ELF-1 (cell line): Measurements from ENCODE around the gene AGO1.
A peak's percentile ranks its signal among the peaks of the same experiment; 100 is the strongest.
"Not testable (repeated sequence)": the region's sequence is repeated elsewhere in the genome, so short reads cannot be mapped to it uniquely, and the experiment has no call there.

ENCODE experiments used
- DNase-seq: peaks from one replicate; pipeline ENCODE4 v3.0.0-alpha.2; 2016; ENCODE audit warnings: low read depth, low spot score

The AGO1 gene

DNA sequence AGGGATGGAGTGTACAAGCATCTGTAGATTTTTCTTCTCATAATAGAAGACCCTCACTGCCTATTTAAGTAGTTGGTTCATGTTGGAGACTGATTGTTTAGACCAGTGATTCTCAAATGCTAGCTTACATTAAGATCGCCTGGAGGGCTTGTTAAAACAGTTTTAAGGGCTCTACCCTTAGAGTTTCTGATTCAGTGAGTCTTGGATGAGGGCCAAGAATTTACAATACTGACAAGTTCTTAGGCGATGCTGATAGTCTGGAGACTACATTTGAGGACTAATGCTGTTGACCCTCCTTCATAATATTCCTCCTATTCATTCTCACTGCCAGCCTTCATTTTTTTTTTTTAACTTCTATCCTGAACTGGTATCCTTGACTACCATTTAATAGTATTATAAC is 32.7 kb downstream of the AGO1 start:
- DNase-seq: no peak

DNA sequence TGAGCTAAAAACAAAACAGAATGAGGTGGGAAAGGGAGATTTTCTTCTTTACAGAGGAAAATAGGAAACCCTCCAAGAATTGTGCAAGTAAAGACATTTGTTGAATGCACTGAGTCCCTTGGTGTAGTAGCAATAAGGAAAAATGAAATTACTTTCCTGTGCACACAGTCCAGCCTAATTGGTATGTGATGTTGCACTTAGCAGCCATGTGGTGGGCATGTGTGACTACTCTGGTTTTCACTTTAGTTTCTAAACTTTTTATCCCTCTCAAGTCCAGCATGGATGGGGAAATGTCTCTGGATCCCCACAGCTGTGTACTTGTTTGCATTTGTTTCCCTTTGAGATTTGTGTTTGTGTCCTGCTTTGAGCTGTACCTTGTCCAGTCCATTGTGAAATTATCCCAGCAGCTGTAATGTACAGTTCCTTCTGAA is 40.8 kb downstream of the AGO1 start:
- no peak for DNase-seq

DNA sequence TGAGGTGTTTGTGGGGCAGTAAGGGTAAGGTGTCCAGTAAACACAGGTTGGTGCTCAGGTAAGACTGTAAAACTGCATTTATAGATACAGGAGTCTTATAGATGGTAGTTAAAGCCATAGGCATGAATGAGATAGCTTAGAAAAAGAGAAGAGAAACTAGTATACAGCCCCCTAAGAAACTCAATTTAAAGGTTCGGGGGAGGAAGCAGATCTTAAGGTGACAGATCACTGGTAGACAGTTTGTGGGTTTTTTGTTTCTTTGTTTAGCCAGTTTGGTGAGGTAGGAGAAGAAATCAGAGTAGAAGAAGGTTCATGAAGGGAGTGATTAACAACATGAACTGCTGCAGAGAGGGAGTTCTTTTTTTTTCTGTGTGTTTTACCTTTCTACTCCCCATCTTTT is 41.8 kb downstream of the AGO1 start:
- no peak for DNase-seq

DNA sequence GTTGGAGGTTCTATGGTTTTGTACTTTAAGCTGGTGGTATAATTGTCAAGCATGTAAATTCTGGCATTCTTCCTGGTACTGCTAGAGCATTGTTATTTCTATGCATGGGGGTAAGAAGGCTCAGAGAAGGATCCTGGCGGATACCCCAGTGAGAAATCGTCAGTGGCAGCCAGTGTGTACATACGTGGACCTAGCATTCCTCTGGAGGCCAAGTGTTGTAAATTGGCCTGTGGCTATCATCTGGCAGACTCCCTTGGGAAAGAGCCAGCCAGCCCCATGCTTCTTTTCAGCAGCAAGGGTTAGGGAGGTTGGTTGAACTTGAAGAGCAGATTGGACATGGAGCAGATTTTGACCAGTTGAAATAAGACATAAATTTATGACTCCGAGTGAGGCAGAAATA is 42.7 kb downstream of the AGO1 start:
- no peak for DNase-seq

DNA sequence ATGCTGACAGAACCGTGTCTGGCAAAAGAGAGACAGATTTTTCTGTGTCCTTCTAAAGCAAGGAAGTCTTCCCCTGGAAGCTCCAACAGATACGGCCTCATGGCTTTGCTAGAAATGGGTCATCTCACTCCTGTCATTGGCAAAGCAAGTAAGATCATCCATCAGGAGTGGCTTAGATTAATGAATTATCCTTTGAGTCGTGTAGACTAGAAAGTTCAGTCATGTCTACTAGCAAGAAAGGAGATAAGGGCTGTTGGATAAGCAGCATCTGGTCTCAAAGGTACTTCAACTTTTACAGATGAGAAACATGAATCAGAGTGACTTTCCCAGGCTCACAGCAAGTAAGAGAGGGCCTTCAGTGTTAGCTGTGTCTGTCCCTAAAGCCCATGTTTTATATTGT is 44.5 kb downstream of the AGO1 start:
- no peak for DNase-seq

DNA sequence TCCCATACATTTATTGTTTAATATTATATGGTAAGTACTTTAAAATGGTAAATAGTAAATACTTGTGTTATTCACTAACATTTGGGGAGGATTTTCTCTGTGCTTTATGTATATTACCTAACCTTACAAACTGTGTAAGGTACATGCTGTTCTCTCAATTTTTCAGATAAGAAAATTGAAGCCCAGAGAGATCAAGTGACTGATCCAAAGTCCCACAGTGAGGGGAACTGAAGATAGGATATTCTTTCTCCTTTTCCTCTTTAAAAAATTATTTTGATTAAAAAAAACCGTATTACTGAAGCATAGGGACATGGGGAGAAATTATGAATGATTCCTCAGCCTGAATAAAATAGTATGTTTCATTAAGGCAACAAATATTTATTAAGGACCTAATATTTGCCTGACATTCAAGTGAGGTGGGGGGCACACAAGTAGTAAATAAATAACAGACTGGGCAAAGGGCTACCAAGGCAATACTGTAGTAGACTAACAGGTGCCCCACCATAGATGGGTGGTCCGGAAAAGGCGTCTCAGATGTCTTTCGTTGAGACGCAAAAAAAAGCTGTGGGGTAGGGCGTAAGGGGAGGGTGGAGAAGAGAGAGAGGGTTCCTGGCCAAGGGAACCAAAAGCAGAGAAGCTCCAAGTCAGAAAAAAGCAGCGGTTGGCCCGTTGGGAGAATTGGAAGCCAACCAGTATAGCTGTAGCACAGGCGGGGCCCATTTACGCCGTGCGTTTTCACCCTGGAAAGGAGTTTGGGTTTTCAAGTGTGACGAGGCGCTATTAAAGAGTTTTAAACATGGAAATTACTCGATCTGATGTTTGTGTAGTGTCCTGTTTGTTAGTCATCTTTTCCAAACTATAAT is 47.0 kb downstream of the AGO1 start:
- DNase-seq: peak; percentile 79

DNA sequence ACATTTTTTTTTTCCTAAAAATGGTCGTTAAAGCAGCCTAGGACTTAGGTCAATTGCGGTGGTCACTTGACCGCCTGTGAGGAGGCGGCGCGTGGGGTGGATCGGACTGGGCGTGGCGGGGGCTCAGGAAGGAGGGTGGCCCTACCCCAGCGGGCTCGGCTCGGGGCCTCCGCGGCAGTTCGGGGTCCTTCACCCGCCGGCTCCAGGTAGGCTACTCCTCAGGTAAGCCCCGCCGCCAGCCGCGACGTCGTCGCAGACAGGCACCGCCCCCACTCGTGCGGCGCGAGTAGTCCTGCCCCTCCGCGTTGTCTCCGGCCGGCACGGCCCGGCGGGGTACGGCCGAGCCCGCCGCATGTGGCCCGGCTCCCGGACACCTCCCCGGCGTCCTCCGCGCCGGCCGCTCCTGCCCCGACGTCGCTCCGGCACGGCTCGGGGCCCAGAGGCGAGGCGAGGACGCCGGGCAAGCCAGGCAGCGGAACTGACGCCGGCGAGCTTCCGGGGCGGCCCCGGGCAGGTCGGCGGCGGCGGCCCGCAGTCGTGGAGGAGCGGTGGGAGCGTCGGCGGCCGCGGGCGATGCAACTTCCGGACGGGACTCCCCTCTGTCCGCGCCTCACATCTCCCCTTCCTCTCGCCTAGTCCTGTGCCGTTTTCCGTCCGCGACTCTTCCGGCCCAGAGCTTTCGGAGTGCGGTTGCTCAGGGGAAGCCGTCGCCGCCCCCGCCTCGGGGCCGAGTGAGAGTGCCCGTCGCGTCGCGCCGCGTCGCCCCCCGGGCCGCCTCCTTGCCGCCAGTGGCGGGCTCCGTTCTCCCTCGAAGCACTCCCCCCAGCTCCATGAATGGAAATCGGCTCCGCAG is 47.8 kb downstream of the AGO1 start, which contains the start of gene AGO3:
Gene AGO3 (plus strand): TSS at position 513 of the 853 bp plus-strand sequence. CDS start 322 bp downstream, at position 835.
- DNase-seq: peak; percentile 92

DNA sequence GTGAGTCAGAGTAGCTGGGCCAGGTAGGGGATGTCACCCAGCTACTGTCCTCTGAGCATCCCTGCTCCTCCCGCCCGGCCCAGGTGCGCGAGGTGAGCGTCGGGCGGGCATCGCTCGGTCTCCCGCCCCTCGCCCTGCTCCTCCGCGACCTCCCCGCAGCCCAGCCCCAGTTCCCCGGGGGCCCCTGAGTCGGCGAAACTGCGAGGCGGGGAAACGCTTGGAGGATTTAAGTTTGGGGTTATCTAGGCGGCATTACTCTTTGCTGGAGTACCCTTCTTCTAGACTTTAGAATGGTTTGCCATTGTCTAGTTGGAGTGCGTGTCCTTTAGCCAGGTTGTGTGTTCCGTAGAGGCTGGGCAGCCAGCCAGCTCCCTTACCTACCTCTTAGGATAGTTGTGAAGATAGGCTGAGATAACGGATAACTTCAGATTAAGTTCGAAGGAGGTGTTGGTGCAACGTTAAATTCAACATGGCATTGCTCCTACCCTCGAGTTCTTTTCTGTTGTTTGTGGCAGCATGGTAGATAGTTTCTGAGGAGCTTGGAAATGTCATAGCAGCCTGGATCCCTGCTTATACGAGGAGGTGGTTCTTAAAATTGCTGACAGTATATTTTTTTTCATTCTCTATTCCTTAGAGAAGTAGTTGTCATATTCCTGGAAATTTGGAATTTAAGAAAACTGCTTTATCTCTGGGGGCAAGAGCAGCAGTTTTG is 48.6 kb downstream of the AGO1 start:
- no peak for DNase-seq

DNA sequence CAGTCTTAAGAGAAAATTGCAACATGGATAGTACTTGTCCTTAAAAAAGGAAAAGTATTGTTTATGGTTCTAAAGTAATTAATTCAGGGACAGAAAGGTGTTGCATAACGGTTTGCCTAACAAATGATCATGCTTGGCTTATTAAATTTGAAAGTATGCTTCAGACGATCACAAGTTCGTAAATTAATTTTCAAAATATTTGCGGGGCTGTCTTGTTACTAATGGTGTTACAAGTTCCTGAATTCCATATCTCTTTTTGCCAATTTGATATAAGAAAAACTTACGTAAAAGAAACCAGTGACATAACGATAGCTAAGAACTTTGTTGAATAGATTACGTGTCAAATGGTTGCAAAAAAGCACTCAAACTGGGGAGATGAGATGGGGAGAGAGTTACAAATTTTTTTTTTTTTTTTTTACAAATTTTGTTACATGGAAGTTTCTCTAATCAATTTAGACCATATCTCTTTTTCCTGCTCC is 49.2 kb downstream of the AGO1 start:
- no peak for DNase-seq

DNA sequence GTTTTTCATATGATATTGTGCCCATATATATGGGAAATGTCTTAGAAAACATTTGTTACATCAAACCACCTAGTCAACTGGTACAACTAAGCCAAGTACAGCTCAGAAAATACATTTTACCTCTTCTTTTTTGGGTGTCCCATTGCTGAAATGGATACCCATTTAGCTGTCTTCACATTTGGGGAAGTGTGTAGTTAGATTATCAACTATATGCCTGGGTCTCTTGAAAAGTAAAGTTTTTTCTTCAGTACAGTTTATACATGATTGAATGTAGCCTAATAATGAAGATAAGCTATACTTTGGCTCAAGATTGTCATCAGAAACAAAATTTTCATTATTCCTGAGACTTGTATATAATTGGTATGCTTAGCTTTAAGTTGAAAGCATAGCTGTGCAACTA is 49.9 kb downstream of the AGO1 start:
- DNase-seq: no peak

DNA sequence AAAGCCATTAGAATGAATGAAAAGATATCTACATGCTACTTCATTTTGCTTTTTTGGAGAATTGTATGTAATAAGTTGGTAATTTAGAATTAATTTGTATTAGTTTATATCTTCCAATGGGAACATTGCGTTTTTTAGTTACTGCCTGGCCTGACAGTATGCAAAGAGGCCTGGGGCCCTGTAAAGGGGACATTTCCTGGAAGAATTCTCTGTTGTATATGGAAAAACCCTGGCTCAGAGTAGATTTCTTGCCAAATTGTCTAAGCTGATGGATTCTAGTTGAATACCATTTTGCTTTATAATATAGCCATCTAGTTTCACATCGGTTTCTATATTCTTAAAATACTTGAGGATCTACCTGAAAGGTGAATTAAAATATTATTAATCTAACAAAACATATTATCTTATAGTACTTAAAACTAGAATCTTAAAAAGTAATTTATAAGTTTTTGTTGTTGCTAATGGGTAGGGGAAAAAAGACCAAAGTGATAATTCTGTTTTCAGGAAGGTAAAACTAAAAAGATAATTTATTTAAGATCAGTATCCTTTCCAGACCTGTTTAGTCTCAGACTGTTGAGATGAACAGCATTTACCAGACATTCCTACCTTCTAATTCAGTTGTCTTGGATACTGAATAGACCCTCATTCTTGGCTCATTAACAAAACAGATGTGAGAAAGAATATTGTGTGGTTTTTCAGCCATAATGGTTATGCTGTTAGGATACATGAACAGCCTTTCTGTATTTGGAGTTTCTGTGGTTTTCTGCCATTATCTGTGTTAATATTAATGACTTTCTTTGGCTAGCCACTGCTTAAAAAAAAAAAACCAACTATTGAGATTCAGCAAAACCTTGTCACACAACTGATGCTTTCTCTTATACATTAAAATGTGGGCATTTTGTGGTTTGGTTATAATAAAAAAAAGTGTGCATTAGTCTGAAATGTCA is 52.7 kb downstream of the AGO1 start:
- no peak for DNase-seq

DNA sequence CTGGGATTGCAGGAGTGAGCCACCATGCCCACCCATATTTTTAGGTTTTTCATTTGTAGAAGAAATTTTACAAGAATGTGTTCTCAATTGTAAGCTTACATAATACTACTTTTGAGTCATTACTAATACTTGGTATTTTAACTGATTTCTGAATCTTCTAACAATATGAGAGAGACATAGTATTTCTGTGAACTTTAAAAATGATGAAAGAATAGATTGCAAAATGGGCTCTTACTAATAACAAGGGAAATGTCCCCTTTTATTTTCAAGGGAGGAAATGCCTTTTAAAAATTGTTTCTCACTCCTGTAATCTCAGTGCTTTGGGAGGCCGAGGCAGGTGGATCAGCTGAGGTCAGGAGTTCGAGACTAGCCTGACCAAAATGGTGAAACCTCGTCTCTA is 53.8 kb downstream of the AGO1 start:
- no peak for DNase-seq

DNA sequence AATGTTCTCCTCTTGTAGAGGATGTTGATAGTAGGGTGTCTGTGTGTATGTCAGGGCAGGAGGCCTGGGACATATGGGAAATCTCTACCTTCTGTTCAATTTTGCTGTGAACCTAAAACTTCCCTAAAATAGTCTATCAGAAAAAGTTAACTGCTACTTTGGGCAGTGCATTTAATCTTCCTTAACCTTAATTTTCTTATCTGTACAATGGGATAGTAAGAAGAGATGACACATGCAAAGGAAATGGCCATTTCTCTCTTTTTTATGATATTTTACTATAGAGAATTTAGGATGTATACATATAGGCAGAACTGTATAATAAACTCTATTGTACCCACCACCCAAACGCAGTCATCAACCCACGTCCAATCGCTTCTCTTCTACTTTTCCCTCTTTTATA is 56.5 kb downstream of the AGO1 start:
- no peak for DNase-seq

DNA sequence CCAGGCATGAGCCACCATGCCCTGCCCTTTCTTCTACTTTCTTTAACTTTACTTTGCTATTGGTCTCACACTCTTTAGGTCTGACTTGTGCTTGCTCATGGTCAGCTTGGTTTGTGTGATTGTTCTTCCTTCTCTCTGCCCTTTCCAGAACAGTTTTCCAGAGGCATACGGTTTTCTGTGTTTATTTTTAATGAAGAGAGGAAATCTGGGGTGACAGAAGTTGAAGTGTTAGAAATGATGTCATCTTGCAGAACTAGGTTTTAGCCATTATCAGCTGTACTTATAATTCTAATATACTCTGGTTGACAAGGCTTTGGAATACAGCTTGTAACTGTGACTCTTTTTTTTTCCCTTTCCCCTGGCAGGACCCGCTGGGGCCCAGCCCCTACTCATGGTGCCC is 62.3 kb downstream of the AGO1 start:
- DNase-seq: no peak

DNA sequence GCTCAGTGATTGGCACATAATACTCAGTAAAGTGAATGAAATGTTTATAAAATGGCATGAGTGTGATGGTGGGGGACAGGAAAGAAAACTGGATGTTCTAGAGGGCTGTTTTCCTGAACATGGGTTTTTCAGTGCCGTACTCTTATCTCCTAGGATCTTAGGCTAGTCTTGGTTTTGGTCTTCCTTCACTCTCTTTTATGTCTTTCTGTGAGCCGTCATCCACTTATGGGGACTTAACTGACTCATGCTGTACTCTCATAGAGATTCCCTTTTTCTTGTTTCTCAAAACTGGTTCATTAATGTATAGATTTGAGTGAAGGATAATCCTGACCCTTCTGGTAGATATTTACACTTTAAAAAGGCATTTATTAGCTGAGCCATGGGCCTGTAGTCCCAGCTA is 64.5 kb downstream of the AGO1 start:
- no peak for DNase-seq

DNA sequence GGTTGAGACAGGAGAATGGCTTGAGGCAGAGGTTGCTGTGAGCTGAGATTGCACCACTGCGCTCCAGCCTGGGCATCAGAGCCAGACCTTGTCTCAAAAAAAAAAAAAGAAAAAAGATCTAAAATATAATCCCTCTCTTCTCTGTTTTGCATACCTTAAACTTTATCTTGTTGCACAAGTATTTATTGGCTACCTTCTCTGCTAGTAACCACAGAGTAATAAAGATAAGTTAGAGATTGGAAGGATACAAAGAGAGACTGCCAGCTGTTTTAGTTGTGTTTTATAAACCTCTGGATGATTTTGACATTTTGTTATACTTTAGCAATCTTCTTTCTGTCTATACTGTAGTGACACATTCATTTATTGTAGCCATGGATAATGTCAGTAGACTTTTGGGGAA is 75.5 kb downstream of the AGO1 start:
- DNase-seq: no peak

DNA sequence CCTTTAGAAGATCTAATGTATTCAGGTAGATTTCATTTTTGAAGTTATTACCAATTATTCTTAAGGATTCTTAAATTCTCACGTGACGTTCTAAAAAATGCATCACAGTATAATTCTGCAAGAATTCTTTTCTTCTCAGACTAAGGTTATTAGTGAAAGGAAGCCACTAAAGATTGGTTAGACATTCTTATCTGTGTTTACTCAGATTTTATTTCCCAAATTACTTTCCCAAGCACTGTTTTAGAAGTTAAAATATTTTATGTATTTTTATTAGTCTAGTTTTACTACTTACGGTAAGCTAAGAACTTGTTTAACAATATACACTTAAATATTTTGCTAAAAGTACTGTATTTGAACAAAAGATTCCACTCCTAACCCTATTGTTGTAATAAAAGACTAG is 76.3 kb downstream of the AGO1 start:
- DNase-seq: no peak

DNA sequence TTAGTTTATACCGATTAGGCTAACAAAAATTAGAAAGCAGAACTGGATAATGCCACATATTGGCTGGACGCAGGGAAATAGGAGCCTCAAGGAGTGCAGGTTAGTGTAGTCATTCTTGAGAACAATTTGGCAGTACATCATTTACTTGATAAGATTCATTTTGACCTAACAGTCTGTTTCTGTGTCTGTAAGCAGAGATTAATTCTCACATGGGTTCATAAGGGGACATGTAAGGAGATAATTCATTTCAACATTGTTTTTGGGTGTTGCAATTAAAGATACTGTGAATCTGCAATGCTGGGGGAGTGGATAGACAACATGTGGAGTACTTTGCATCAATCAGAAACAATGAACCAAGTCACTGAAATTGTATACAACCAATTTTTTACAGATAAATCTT is 79.9 kb downstream of the AGO1 start:
- no peak for DNase-seq

DNA sequence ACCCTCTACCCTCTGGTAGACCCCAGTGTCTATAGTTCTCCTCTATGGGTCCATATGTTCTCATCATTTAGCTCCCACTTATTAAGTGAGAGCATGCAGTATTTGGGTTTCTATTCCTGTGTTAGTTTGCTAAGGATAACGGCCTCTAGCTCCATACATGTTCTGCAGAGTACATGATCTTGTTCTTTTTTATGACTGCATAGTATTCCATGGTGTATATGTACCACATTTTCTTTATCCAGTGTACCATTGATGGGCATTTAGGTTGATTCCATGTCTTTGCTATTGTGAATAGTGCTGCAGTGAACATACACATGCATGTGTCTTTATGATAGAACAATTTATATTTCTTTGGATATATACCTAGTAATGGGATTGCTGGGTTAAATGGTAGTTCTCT is 81.3 kb downstream of the AGO1 start:
- DNase-seq: not testable (repeated sequence)

DNA sequence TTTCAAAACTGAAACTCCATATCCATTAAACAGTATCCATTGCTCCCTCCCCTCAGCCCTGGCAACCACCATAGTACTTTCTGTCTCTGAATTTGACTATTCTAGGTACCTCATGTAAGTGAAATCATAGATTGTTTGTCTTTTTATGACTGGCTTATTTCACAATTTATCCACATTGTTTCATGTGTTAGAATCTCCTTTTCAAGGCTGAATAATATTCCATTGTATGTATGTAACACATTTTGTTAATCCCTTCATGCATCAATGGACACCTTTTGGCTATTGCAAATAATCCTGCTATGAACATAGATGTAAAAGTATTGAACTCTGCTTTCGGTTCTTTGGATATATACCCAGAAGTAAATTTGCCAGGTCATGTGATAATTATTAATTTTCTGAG is 85.4 kb downstream of the AGO1 start:
- DNase-seq: no peak

DNA sequence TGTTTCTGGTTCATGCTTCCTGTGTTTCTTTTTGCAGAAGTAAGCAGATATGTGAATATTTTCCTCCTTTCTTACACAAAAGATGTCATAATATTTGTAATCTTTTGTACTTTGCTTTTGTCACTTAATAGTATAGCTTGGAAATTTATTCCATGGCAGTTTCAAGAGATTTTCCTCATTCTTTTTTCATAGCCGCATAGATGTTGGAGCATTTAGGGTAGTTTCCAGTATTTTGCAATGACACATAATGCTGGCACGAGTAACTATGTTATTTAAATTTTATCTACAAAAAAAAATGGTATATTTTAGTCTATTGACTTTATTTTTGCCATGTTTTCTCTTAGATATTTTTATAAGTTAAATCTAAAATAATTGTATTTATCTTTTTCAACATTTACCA is 88.6 kb downstream of the AGO1 start:
- DNase-seq: no peak
